GM12878 (cell line): ENCODE data around the gene NFATC1.

ENCODE experiments used
- BRCA1 ChIP-seq: IDR thresholded peaks from 2 replicates; pipeline ENCODE4 v1.6.1; 2011; ENCODE audit warnings: low read depth, low read length, improper control_type of control experiment
- ELK1 ChIP-seq: IDR thresholded peaks from 2 replicates; pipeline ENCODE4 v1.6.1; 2012; ENCODE audit warnings: low read depth, low read length, improper control_type of control experiment
- MAX ChIP-seq: IDR thresholded peaks from 2 replicates; pipeline ENCODE4 v1.6.1; 2012; ENCODE audit warnings: low read depth, low read length, improper control_type of control experiment
- MXI1 ChIP-seq: fragments of 150-350 bp; IDR thresholded peaks from 2 replicates; pipeline ENCODE4 v1.6.1; 2011; ENCODE audit warnings: low read depth, mild to moderate bottlenecking, inconsistent platforms, low read length, improper control_type of control experiment
- POLR2AphosphoS5 ChIP-seq: IDR thresholded peaks from 2 replicates; pipeline ENCODE4 v1.6.1; 2011; ENCODE audit warnings: mild to moderate bottlenecking, low read length, inconsistent platforms
- REST ChIP-seq: IDR thresholded peaks from 2 replicates; pipeline ENCODE4 v1.6.1; 2012; ENCODE audit warnings: mild to moderate bottlenecking, low read depth, low read length
- SP1 ChIP-seq: IDR thresholded peaks from one replicate; pipeline ENCODE4 v1.6.1; 2011; ENCODE audit warnings: low read depth, low read length

- TF ChIP-seq REST (no peak), BRCA1 (no peak), MAX (no peak), MXI1 (no peak), POLR2AphosphoS5 (no peak), ELK1 (no peak), SP1 (no peak)
Observed at GRCh38 chr18:79403723-79404566, 8.2 kb downstream of the NFATC1 start.
